HepG2 (cell line): ENCODE data around the gene PLCZ1. TPM values are rescaled to one million over a fixed set of nuclear protein-coding genes. Genes with fewer than 3 reads are reported as not detected.
"Not testable (repeated sequence)": the region's sequence is repeated elsewhere in the genome, so short reads cannot be mapped to it uniquely, and the experiment has no call there.

Experiments
- ATAC-seq: fragments of 200-7000 bp; cut with Tn5 transposase; 3 replicates; pipeline ENCODE4 v1.9.1; 2020; ENCODE audit warnings: mild to moderate bottlenecking, moderate library complexity
- BruUV-seq: library from RNA; stranded (reverse); fragments of 400-500 nt; replicated peaks from 2 replicates; lab custom pipeline; 2021; lab: Mats Ljungman, UMichigan
- CTCF ChIA-PET: fragments of 300-600 bp; formaldehyde crosslinking; extraction: SDS; loops from one replicate; lab custom pipeline; 2021; ENCODE audit warnings: low total read pairs, inconsistent platforms, low intra/inter-chr PET ratio; lab: Yijun Ruan, JAX
- POLR2A ChIA-PET: fragments of 350-600 bp; sonication (Branson Sonifier 250); formaldehyde crosslinking; loops from one replicate; lab custom pipeline; 2020; ENCODE audit warnings: antibody characterized with exemption, inconsistent platforms; lab: Yijun Ruan, JAX
- DNase-seq: peaks from one replicate; pipeline ENCODE4 v3.0.0-alpha.2; 2015; ENCODE audit warnings: low spot score
- FAIRE-seq: peaks from 3 replicates; lab custom pipeline; 2011; peaks lifted over from hg19 to GRCh38; lab: Jason Lieb, UNC
- H2AFZ ChIP-seq: one replicate; pipeline ENCODE4 v1.6.1; 2011; ENCODE audit warnings: low read length, inconsistent platforms
- H3K27ac ChIP-seq: fragments of 300-600 bp; 3 replicates; pipeline ENCODE4 v1.8.0; 2011; ENCODE audit warnings: mixed run types, mild to moderate bottlenecking, mixed read lengths, low read length, inconsistent platforms; ENCODE audit not compliant: insufficient read depth; ENCODE audit errors: extremely low read length
- H3K27me3 ChIP-seq, 2 experiments: fragments of 200-600 bp in 1 of 2; 2 replicates in 1 of 2; 3 replicates in 1 of 2; pipeline versions ENCODE4 v1.6.0 to v1.8.0; 2011; ENCODE audit warnings: low read length in 2 of 2, mild to moderate bottlenecking in 2 of 2, moderate library complexity in 2 of 2, inconsistent platforms in 1 of 2; ENCODE audit not compliant: insufficient read depth in 2 of 2, control insufficient read depth in 1 of 2
- H3K36me3 ChIP-seq, 2 experiments: fragments of 200-600 bp in 1 of 2; replicated peaks in 1 of 2; 2 replicates in 1 of 2; 3 replicates in 1 of 2; pipeline versions ENCODE4 v1.5.1 to v1.8.0; 2011; ENCODE audit warnings: low read length in 2 of 2, inconsistent platforms in 1 of 2; ENCODE audit not compliant: insufficient read depth in 2 of 2, control insufficient read depth in 1 of 2
- H3K4me1 ChIP-seq: 2 replicates; pipeline ENCODE4 v1.5.1; 2012; ENCODE audit warnings: low read length, inconsistent platforms; ENCODE audit not compliant: insufficient read depth
- H3K4me2 ChIP-seq: 2 replicates; pipeline ENCODE4 v1.6.0; 2011; ENCODE audit warnings: low read depth, low read length, inconsistent platforms
- H3K4me3 ChIP-seq, 3 experiments: fragments of 200-600 bp in 1 of 3; sonication (generic), shearing (Covaris generic) in 1 of 3; replicated peaks in 1 of 3; 2 replicates each; pipeline ENCODE4 v1.5.1; 2011 to 2016; ENCODE audit warnings: low read length in 3 of 3, inconsistent platforms in 2 of 3, low read depth in 2 of 3, mild to moderate bottlenecking in 2 of 3, control low read depth in 1 of 3, mixed read lengths in 1 of 3; ENCODE audit not compliant: insufficient read depth in 1 of 3
- H3K79me2 ChIP-seq: one replicate; pipeline ENCODE4 v1.6.1; 2011; ENCODE audit warnings: low read length, inconsistent platforms; ENCODE audit not compliant: insufficient read depth
- H3K9ac ChIP-seq: 2 replicates; pipeline ENCODE4 v1.6.0; 2011; ENCODE audit warnings: mild to moderate bottlenecking, low read depth, low read length, inconsistent platforms; ENCODE audit not compliant: insufficient read depth
- H3K9me3 ChIP-seq: 2 replicates; pipeline ENCODE4 v1.5.1; 2012; ENCODE audit warnings: mild to moderate bottlenecking, low read length
- H4K20me1 ChIP-seq: 2 replicates; pipeline ENCODE4 v1.6.0; 2011; ENCODE audit warnings: inconsistent platforms, mild to moderate bottlenecking, low read length, moderate library complexity; ENCODE audit not compliant: insufficient read depth
- ZFX ChIP-seq: sonication (generic); formaldehyde crosslinking; IDR thresholded peaks from 2 replicates; pipeline ENCODE4 v1.4.0; 2020; ENCODE audit warnings: mild to moderate bottlenecking, low read depth, missing genetic modification reagents, moderate library complexity
- ZNF281 ChIP-seq: sonication (generic); formaldehyde crosslinking; IDR thresholded peaks from 2 replicates; pipeline ENCODE4 v1.4.0; 2020; ENCODE audit warnings: missing genetic modification reagents, borderline replicate concordance
- WGBS: methylation state at CpG from one replicate; pipeline ENCODE4 v1.1.6; 2017; ENCODE audit warnings: low lambda C conversion rate; 5-methylcytosine and 5-hydroxymethylcytosine counted together
- in situ Hi-C: cut with HindIII; loops from 2 replicates; pipeline ENCODE4 v1.10.0; 2017; ENCODE audit warnings: low pct_unique_long_range_greater_than_20kb; ENCODE audit not compliant: extremely low pct_ligation_motif_present
- intact Hi-C: fragments of 100-400 bp; cut with micrococcal nuclease; formaldehyde crosslinking; loops from one replicate; pipeline ENCODE4 v1.10.0; 2022; ENCODE audit not compliant: unreplicated experiment
- polyA plus RNA-seq, 8 experiments: library from polyadenylated mRNA; depleted of rRNA in 3 of 8; stranded (reverse) in 7 of 8; unstranded in 1 of 8; fragments of >200 nt; fragmentation: Illumina TruSeq in 4 of 8; extraction: Trizol in 4 of 8; gene quantifications; 2 replicates each; pipeline versions ENCODE4 v1.2.1 to v1.2.3, GENCODE V29; 2011 to 2016; ENCODE audit warnings: low read depth in 4 of 8, missing spikeins in 1 of 8, mixed read lengths in 1 of 8; ENCODE audit not compliant: insufficient read depth in 1 of 8
- total RNA-seq, 5 experiments: library from RNA; depleted of rRNA; stranded (reverse); fragments of >200 nt; fragmentation: Illumina TruSeq; extraction: Trizol; gene quantifications; 2 replicates each; pipeline ENCODE4 v1.2.3, GENCODE V29; 2016; ENCODE audit warnings: low read depth in 1 of 5
- TF ChIP-seq, protein P1 (sequence below), 2 experiments: IDR thresholded peaks; 2 replicates each; pipeline ENCODE4 v1.6.1; 2011 to 2012; ENCODE audit warnings: low read length in 2 of 2, borderline replicate concordance in 1 of 2, low read depth in 1 of 2, mild to moderate bottlenecking in 1 of 2, moderate library complexity in 1 of 2

Gene PLCZ1
- total and polyA plus RNA-seq, 2 of the 13 experiments (the other 11 are each of a cell fraction or from before 2014, with no cell fraction given), result not detected

- H3K4me3 ChIP-seq, H3K79me2 ChIP-seq, DNase-seq, ATAC-seq, BruUV-seq, H3K9ac ChIP-seq, CTCF ChIA-PET, in situ Hi-C loops, H3K27ac ChIP-seq, H2AFZ ChIP-seq, intact Hi-C loops, FAIRE-seq, POLR2A ChIA-PET, H4K20me1 ChIP-seq, H3K9me3 ChIP-seq, H3K4me1 ChIP-seq: not testable (repeated sequence)
- peak; percentile 58; the same call in 1 of the 2 replicates for TF ChIP-seq ZNF281
- TF ChIP-seq, all 625 proteins: peak for 1; not testable (repeated sequence) for 624
- H3K36me3 ChIP-seq, H3K27me3 ChIP-seq, H3K4me2 ChIP-seq: not testable (repeated sequence)
- WGBS, result 20% methylated on average over 3 of the region's 8 CpGs
These were observed 47.7 kb upstream of the PLCZ1 start for GRCh38 chr12:18785465-18785864.

- H3K9ac ChIP-seq, result no peak overlapping the region
- no peak overlapping the region for H3K27ac ChIP-seq
- no peak for TF ChIP-seq ZFX (CRISPR knock-in tag)
- TF ChIP-seq, protein P1, sequence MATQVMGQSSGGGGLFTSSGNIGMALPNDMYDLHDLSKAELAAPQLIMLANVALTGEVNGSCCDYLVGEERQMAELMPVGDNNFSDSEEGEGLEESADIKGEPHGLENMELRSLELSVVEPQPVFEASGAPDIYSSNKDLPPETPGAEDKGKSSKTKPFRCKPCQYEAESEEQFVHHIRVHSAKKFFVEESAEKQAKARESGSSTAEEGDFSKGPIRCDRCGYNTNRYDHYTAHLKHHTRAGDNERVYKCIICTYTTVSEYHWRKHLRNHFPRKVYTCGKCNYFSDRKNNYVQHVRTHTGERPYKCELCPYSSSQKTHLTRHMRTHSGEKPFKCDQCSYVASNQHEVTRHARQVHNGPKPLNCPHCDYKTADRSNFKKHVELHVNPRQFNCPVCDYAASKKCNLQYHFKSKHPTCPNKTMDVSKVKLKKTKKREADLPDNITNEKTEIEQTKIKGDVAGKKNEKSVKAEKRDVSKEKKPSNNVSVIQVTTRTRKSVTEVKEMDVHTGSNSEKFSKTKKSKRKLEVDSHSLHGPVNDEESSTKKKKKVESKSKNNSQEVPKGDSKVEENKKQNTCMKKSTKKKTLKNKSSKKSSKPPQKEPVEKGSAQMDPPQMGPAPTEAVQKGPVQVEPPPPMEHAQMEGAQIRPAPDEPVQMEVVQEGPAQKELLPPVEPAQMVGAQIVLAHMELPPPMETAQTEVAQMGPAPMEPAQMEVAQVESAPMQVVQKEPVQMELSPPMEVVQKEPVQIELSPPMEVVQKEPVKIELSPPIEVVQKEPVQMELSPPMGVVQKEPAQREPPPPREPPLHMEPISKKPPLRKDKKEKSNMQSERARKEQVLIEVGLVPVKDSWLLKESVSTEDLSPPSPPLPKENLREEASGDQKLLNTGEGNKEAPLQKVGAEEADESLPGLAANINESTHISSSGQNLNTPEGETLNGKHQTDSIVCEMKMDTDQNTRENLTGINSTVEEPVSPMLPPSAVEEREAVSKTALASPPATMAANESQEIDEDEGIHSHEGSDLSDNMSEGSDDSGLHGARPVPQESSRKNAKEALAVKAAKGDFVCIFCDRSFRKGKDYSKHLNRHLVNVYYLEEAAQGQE (IDR thresholded peaks at IDR 0.05; ENCODE audit: borderline replicate concordance in 1 of 2, low read depth in 1 of 2, low read length in 2 of 2), result peak in 1 of 2 experiments; percentile 65; a peak in 1 of 4 replicates
- FAIRE-seq, result no peak
- BruUV-seq, result no TSS peak
- ChIA-PET POLR2A (no interaction called here), CTCF (no interaction called here)
- H3K36me3 ChIP-seq, result no peaks in the 10 kb centered on the region
- no peaks in the 10 kb centered on the region for H3K4me1 ChIP-seq
- intact Hi-C loops (no loop called here), in situ Hi-C loops (no loop called here)
- DNase-seq, result no peak
- peaks cover 5% of the 10 kb centered on the region; the same call in 1 of the 2 replicates for H3K9me3 ChIP-seq
- H3K27me3 ChIP-seq, result no peaks in the 10 kb centered on the region
- WGBS, result 0% methylated on average over 2 of the region's 2 CpGs
- H2AFZ ChIP-seq, result no peak overlapping the region
- ATAC-seq, result no peak
- H4K20me1 ChIP-seq, result no peaks in the 10 kb centered on the region
- H3K79me2 ChIP-seq, result no peaks in the 10 kb centered on the region
- H3K4me3 ChIP-seq, result no peak overlapping the region
- no peak overlapping the region for H3K4me2 ChIP-seq
These were observed 45.0 kb upstream of the PLCZ1 start for GRCh38 chr12:18782827-18783226.

- CTCF ChIA-PET, result not testable (repeated sequence)
These were observed 28.7 kb upstream of the PLCZ1 start for GRCh38 chr12:18766479-18766878.

More at GRCh38 chr12:18766479-18766878, 28.7 kb upstream of the PLCZ1 start:
- H3K9me3 ChIP-seq, H3K27me3 ChIP-seq, BruUV-seq, H3K4me1 ChIP-seq, H3K4me2 ChIP-seq, H4K20me1 ChIP-seq, in situ Hi-C loops, H3K4me3 ChIP-seq, ATAC-seq, H2AFZ ChIP-seq, POLR2A ChIA-PET, H3K79me2 ChIP-seq, H3K9ac ChIP-seq, H3K36me3 ChIP-seq, DNase-seq, FAIRE-seq, H3K27ac ChIP-seq, intact Hi-C loops: not testable (repeated sequence)
- 13% methylated on average over 1 of the region's 1 CpG for WGBS
